22Rv1 (cell line): Measurements from ENCODE around the gene TBCK.

ENCODE experiments used
- H3K27ac ChIP-seq: fragments of 450-650 bp; 2 replicates; pipeline ENCODE4 v1.5.1; 2017
- ZFX ChIP-seq: fragments of 450-650 bp; IDR thresholded peaks from 2 replicates; pipeline ENCODE4 v1.6.1; 2017; ENCODE audit warnings: antibody characterized with exemption, borderline replicate concordance
- TF ChIP-seq, protein P1 (sequence below): fragments of 450-650 bp; IDR thresholded peaks from 2 replicates; pipeline ENCODE4 v1.5.1; 2017; ENCODE audit warnings: mild to moderate bottlenecking

TBCK gene

DNA sequence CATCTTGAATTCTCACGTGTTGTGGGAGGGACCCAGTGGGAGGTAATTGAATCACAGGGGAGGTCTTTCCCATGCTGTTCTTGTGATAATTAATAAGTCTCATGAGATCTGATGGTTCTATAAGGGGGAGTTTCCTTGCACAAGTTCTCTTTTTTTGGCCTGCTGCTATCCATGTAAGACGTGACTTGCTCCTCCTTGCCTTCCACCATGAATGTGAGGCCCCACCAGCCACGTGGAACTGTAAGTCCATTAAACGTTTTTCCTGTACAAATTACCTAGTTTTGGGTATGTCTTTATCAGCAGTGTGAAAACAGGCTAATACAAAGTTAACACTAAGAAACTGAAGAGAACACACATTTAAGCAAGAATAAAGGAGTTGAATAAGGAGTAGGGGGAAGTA is 16.0 kb downstream of the TBCK start:
- TF ChIP-seq, protein P1, sequence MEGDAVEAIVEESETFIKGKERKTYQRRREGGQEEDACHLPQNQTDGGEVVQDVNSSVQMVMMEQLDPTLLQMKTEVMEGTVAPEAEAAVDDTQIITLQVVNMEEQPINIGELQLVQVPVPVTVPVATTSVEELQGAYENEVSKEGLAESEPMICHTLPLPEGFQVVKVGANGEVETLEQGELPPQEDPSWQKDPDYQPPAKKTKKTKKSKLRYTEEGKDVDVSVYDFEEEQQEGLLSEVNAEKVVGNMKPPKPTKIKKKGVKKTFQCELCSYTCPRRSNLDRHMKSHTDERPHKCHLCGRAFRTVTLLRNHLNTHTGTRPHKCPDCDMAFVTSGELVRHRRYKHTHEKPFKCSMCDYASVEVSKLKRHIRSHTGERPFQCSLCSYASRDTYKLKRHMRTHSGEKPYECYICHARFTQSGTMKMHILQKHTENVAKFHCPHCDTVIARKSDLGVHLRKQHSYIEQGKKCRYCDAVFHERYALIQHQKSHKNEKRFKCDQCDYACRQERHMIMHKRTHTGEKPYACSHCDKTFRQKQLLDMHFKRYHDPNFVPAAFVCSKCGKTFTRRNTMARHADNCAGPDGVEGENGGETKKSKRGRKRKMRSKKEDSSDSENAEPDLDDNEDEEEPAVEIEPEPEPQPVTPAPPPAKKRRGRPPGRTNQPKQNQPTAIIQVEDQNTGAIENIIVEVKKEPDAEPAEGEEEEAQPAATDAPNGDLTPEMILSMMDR = no peak
- no peak for TF ChIP-seq ZFX
- no peak overlapping the region for H3K27ac ChIP-seq

DNA sequence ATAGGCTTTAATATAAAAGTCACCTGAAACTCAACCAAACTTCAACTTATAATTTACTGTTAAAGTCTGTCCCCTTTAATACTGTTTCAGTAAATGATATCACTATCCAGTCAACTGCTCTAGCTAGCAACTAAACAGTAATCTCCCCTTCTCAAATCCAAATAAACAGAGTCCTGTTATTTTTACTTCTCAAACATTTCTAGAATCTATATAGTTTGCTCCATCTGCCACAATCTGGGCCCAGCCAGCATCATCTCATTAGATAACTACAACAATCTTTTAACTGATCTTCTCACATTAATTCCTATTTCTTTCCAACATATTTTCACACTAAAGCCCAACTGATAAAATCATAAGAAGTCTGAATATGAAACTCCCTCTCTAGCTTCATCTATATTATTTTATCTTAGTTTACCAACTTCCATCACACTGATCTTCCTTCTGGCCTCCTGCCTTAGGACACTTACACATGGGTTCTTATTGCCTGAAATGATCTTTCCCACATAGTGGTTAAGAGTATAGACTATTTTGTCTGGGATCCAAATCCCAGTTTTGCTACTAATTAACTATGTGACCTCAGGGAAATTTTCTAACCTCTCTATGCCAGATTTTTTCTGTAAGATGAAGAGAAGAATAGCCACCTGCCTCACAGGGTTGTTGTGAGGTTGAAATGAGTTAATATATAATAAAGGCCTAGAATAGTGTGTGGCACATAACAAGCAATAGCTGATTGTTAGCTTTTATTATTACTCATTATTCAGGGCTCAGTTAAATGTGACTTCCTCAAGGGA is 18.6 kb downstream of the TBCK start:
- TF ChIP-seq, protein P1 = no peak
- no peak for TF ChIP-seq ZFX
- no peak overlapping the region for H3K27ac ChIP-seq

DNA sequence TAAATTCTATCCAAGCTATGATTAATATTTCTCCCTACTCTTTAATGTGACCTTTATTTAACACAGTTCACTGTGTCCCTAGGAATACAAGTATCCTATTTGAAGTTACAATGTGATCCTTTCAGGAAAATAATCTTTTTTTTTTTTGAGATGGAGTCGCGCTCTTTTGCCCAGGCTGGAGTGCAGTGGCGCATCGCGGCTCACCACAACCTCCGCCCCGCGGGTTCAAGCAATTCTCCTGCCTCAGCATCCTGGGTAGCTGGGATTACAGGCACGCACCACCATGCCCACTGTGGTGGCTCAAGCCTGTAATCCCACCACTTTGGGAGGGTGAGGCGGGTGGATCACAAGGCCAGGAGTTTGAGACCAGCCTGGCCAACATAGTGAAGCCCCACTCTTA is 21.9 kb downstream of the TBCK start:
- TF ChIP-seq, protein P1 = no peak
- TF ChIP-seq ZFX = no peak
- H3K27ac ChIP-seq = no peak overlapping the region

- H3K27ac ChIP-seq = no peak overlapping the region
- TF ChIP-seq, protein P1 = no peak
- no peak for TF ChIP-seq ZFX
Measured at GRCh38 chr4:106291678-106292077, 24.3 kb downstream of the TBCK start.

GRCh38 chr4:106289737-106290136 is 26.3 kb downstream of the TBCK start:
- no peak for TF ChIP-seq ZFX
- TF ChIP-seq, protein P1 = no peak
- no peak overlapping the region for H3K27ac ChIP-seq

DNA sequence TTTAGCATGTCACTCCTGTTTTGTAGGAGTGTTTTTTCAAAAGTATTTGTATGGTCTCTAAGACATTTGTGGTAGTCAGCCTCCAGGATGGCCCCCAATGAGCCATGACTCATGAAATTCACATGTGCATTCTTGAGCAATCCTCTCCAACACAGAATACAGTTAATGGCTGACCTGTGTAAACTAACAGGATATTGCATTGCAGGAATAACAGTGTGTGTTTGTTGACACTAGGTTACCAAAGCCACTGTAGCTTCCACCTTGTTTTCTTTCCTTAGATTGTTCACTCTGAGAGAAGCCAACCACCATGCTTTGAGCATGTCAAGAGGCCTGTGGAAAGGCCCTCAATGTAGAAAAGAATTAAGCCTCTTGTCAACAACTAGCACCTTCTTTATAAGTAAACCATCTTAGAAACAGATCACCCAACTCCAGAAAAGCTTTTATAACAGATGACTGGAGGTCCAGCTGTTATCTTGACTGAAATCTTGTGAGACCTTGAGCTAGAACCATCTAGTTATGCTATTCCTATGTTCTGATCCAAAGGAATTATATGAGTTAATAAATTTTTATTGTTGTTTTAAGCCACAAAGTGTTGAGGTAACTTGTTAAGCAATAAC is 28.5 kb downstream of the TBCK start:
- H3K27ac ChIP-seq = no peak overlapping the region
- TF ChIP-seq ZFX = no peak
- TF ChIP-seq, protein P1 = no peak

GRCh38 chr4:106286611-106287010 is 29.4 kb downstream of the TBCK start:
- H3K27ac ChIP-seq = no peak overlapping the region
- TF ChIP-seq ZFX = no peak
- TF ChIP-seq, protein P1 = no peak
